HG03045 (cell line): Measurements from ENCODE around the gene IFI44.

Experiments used
- ATAC-seq: cut with Tn5 transposase; IDR thresholded peaks from one replicate; pipeline ENCODE4 v1.9.1; 2021; ENCODE audit warnings: mild to moderate bottlenecking, moderate library complexity; ENCODE audit not compliant: unreplicated experiment

IFI44 gene

GRCh38 chr1:78651241-78651640 lies 1.6 kb downstream of the IFI44 start:
- peak; percentile 34 for ATAC-seq

- no peak for ATAC-seq
These were observed 2.5 kb downstream of the IFI44 start for GRCh38 chr1:78652019-78652560.

GRCh38 chr1:78658901-78659300 lies 9.3 kb downstream of the IFI44 start:
- ATAC-seq = no peak

- no peak for ATAC-seq
These were observed 14.3 kb downstream of the IFI44 start for GRCh38 chr1:78663923-78664322.

GRCh38 chr1:78664763-78665162 lies 15.1 kb downstream of the IFI44 start:
- no peak for ATAC-seq

GRCh38 chr1:78665809-78666208 lies 16.2 kb downstream of the IFI44 start:
- no peak for ATAC-seq

GRCh38 chr1:78667939-78668338 lies 18.3 kb downstream of the IFI44 start:
- no peak for ATAC-seq

- no peak for ATAC-seq
These were observed 18.8 kb downstream of the IFI44 start for GRCh38 chr1:78668427-78668826.

- ATAC-seq = no peak
These were observed 22.8 kb downstream of the IFI44 start for GRCh38 chr1:78672428-78672827.

- ATAC-seq = no peak
These were observed 23.5 kb downstream of the IFI44 start for GRCh38 chr1:78673120-78673519.

GRCh38 chr1:78676347-78676982 lies 26.8 kb downstream of the IFI44 start:
- no peak for ATAC-seq

- no peak for ATAC-seq
These were observed 27.4 kb downstream of the IFI44 start for GRCh38 chr1:78676993-78677392.

GRCh38 chr1:78677788-78678187 lies 28.2 kb downstream of the IFI44 start:
- no peak for ATAC-seq

- peak; percentile 84 for ATAC-seq
These were observed 28.7 kb downstream of the IFI44 start for GRCh38 chr1:78678324-78678723.

- no peak for ATAC-seq
These were observed 31.6 kb downstream of the IFI44 start for GRCh38 chr1:78681265-78681664.

GRCh38 chr1:78682496-78682895 lies 32.9 kb downstream of the IFI44 start:
- no peak for ATAC-seq

- no peak for ATAC-seq
These were observed 33.4 kb downstream of the IFI44 start for GRCh38 chr1:78683079-78683478.

GRCh38 chr1:78687315-78687714 lies 37.7 kb downstream of the IFI44 start:
- ATAC-seq = no peak

GRCh38 chr1:78687914-78688313 lies 38.3 kb downstream of the IFI44 start:
- ATAC-seq = no peak

GRCh38 chr1:78688697-78689096 lies 39.1 kb downstream of the IFI44 start:
- no peak for ATAC-seq

GRCh38 chr1:78690516-78690915 lies 40.9 kb downstream of the IFI44 start:
- ATAC-seq = no peak

- ATAC-seq = no peak
These were observed 42.5 kb downstream of the IFI44 start for GRCh38 chr1:78691995-78692747.
